GM21528 (cell line): ENCODE measurements around the gene MAPK7.

Experiments
- ATAC-seq: cut with Tn5 transposase; IDR thresholded peaks from one replicate; pipeline ENCODE4 v1.9.1; 2021; ENCODE audit warnings: mild to moderate bottlenecking, moderate library complexity; ENCODE audit not compliant: unreplicated experiment, low FRiP score

The MAPK7 gene

GRCh38 chr17:19362277-19363113, 15.8 kb upstream of the MAPK7 start, which contains the start of gene B9D1:
B9D1 (minus strand) TSS chr17:19362723; CDS start chr17:19362569, 154 bp downstream.
- ATAC-seq, result peak; percentile 78

- no peak for ATAC-seq
Observed at GRCh38 chr17:19363114-19363438, 15.2 kb upstream of the MAPK7 start.

GRCh38 chr17:19363460-19364035, 14.8 kb upstream of the MAPK7 start:
- no peak for ATAC-seq

- no peak for ATAC-seq
Observed at GRCh38 chr17:19364699-19365498, 13.4 kb upstream of the MAPK7 start.

GRCh38 chr17:19365499-19365817, 12.8 kb upstream of the MAPK7 start:
- ATAC-seq, result no peak

- no peak for ATAC-seq
Observed at GRCh38 chr17:19365833-19366636, 12.3 kb upstream of the MAPK7 start.

- no peak for ATAC-seq
Observed at GRCh38 chr17:19366637-19366972, 11.7 kb upstream of the MAPK7 start.

GRCh38 chr17:19368229-19368628, 10.1 kb upstream of the MAPK7 start:
- no peak for ATAC-seq

- ATAC-seq, result no peak
Observed at GRCh38 chr17:19369107-19369778, 9.1 kb upstream of the MAPK7 start.

- ATAC-seq, result no peak
Observed at GRCh38 chr17:19369846-19370492, 8.3 kb upstream of the MAPK7 start.

GRCh38 chr17:19370493-19370960, 7.8 kb upstream of the MAPK7 start:
- no peak for ATAC-seq

GRCh38 chr17:19371259-19372010, 6.9 kb upstream of the MAPK7 start:
- ATAC-seq, result no peak

GRCh38 chr17:19372011-19372370, 6.3 kb upstream of the MAPK7 start:
- ATAC-seq, result no peak

GRCh38 chr17:19372439-19372838, 5.9 kb upstream of the MAPK7 start:
- no peak for ATAC-seq

- no peak for ATAC-seq
Observed at GRCh38 chr17:19372866-19373504, 5.3 kb upstream of the MAPK7 start.

- ATAC-seq, result no peak
Observed at GRCh38 chr17:19374136-19374535, 4.2 kb upstream of the MAPK7 start.

GRCh38 chr17:19375732-19376131, 2.6 kb upstream of the MAPK7 start:
- ATAC-seq, result no peak

- no peak for ATAC-seq
Observed at GRCh38 chr17:19376811-19377210, 1.5 kb upstream of the MAPK7 start.
